Esophagus squamous epithelium (tissue), 5 donors: ENCODE measurements around the gene SMIM41. TPM values are rescaled to one million over a fixed set of nuclear protein-coding genes. Genes with fewer than 3 reads are reported as not detected.

ENCODE experiments used
- DNase-seq: peaks from one replicate; lab custom pipeline; 2025; lab: John Stamatoyannopoulos, UW
- H3K27ac ChIP-seq, 4 donors: fragments of 200-600 bp; sonication (generic); one replicate each; pipeline ENCODE4 v1.5.1; 2016 to 2019; ENCODE audit warnings: mild to moderate bottlenecking in 1 of 4
- H3K27me3 ChIP-seq, 4 donors: fragments of 200-600 bp; sonication (generic); 1 replicate in 3 of 4; 2 replicates in 1 of 4; pipeline versions ENCODE4 v1.5.1 to v1.6.0; 2017 to 2021; ENCODE audit warnings: antibody characterized with exemption in 1 of 4
- H3K36me3 ChIP-seq, 3 donors: fragments of 200-600 bp; sonication (generic); one replicate each; pipeline ENCODE4 v1.5.1; 2016 to 2019
- H3K4me1 ChIP-seq, 3 donors: fragments of 200-600 bp; sonication (generic); one replicate each; pipeline ENCODE4 v1.5.1; 2017 to 2019
- H3K4me3 ChIP-seq, 4 donors: fragments of 200-600 bp; sonication (generic); 1 replicate in 3 of 4; 2 replicates in 1 of 4; pipeline ENCODE4 v1.5.1; 2016 to 2019; ENCODE audit warnings: mild to moderate bottlenecking in 2 of 4, moderate library complexity in 1 of 4
- H3K9me3 ChIP-seq, 3 donors: fragments of 200-600 bp; sonication (generic); one replicate each; pipeline ENCODE4 v1.5.1; 2016 to 2019
- CTCF ChIP-seq, 6 experiments: fragments of 450-650 bp in 4 of 6; fragments of 200-600 bp in 2 of 6; sonication (generic) in 2 of 6; IDR thresholded peaks; one replicate each; pipeline ENCODE4 v1.5.1; 2016 to 2019; ENCODE audit warnings: antibody characterized with exemption in 6 of 6, mild to moderate bottlenecking in 4 of 6, moderate library complexity in 4 of 6
- POLR2A ChIP-seq, 4 donors: fragments of 450-650 bp; IDR thresholded peaks; one replicate each; pipeline ENCODE4 v1.6.1; 2017; ENCODE audit warnings: antibody characterized with exemption in 4 of 4, mild to moderate bottlenecking in 4 of 4, moderate library complexity in 3 of 4
- WGBS, 2 donors: methylation state at CpG; one replicate each; pipeline ENCODE4 v1.1.5; 2018; 5-methylcytosine and 5-hydroxymethylcytosine counted together
- intact Hi-C: fragments of 100-400 bp; cut with DNase I; formaldehyde crosslinking; loops from one replicate; pipeline ENCODE4 v1.15.0; 2022
- total RNA-seq, 4 donors: library from RNA; depleted of rRNA; stranded (reverse); fragments of >200 nt; gene quantifications; one replicate each; pipeline ENCODE4 v1.1.0, GENCODE V29; 2016
- donor health status: DM: yes; HTN: yes; CAD: no.

Gene SMIM41
- total RNA-seq, 4 donors from 2014 or later: 0.50 to 5.7 (median 1.8) TPM; not detected in 1

GRCh38 chr12:52147964-52148463 lies 68.5 kb downstream of the SMIM41 start:
- no CpG with 5 or more reads among the region's 10 CpGs for WGBS, 2 donors
- peak overlapping the region in 1 of 4 donors; percentile 0 for H3K4me3 ChIP-seq
- no peaks in the 10 kb centered on the region for H3K9me3 ChIP-seq
- DNase-seq: no peak
- peaks cover 83 to 98% (median 89%) of the 10 kb centered on the region in 3 donors for H3K4me1 ChIP-seq
- H3K27me3 ChIP-seq: peaks cover 0 to 9% (median 0%) of the 10 kb centered on the region in 4 donors
- no peaks in the 10 kb centered on the region for H3K36me3 ChIP-seq
- intact Hi-C loops: no loop called here
- no peak for TF ChIP-seq CTCF (IDR thresholded peaks at IDR 0.05)
- TF ChIP-seq POLR2A (IDR thresholded peaks at IDR 0.05): no peak
- H3K27ac ChIP-seq: peak overlapping the region; percentile 98 to 100 (median 99)

- TF ChIP-seq POLR2A (IDR thresholded peaks at IDR 0.05) (peak in 1 of 4 donors; percentile 20), CTCF (IDR thresholded peaks at IDR 0.05) (no peak)
- 20% methylated on average over 1 of the region's 14 CpGs; no CpG with 5 or more reads in 1 of the 2 donors for WGBS, 2 donors
- H3K27me3 ChIP-seq: peaks cover 0 to 10% (median 0%) of the 10 kb centered on the region in 4 donors
- intact Hi-C loops: no loop called here
- H3K36me3 ChIP-seq: no peaks in the 10 kb centered on the region
- peaks cover 77 to 99% (median 87%) of the 10 kb centered on the region in 3 donors for H3K4me1 ChIP-seq
- DNase-seq: no peak
- H3K9me3 ChIP-seq: no peaks in the 10 kb centered on the region
- H3K4me3 ChIP-seq: peak overlapping the region in 1 of 4 donors; percentile 0
- H3K27ac ChIP-seq: peak overlapping the region; percentile 98 to 100 (median 99)
Observed at GRCh38 chr12:52148464-52149181, 69.1 kb downstream of the SMIM41 start.

GRCh38 chr12:52149182-52149641 lies 69.7 kb downstream of the SMIM41 start:
- Histone ChIP-seq H3K9me3 (no peaks in the 10 kb centered on the region), H3K4me3 (no peak overlapping the region), H3K27me3 (peaks cover 0 to 10% (median 0%) of the 10 kb centered on the region in 4 donors), H3K4me1 (peaks cover 74 to 99% (median 83%) of the 10 kb centered on the region in 3 donors), H3K27ac (peak overlapping the region; percentile 98 to 100 (median 99)), H3K36me3 (no peaks in the 10 kb centered on the region)
- no peak for TF ChIP-seq CTCF (IDR thresholded peaks at IDR 0.05)
- no peak for TF ChIP-seq POLR2A (IDR thresholded peaks at IDR 0.05)
- no peak for DNase-seq
- WGBS, 2 donors: 39 to 50% methylated on average over 2 of the region's 6 CpGs
- intact Hi-C loops: no loop called here

- TF ChIP-seq POLR2A (IDR thresholded peaks at IDR 0.05) (no peak), CTCF (IDR thresholded peaks at IDR 0.05) (no peak)
- Histone ChIP-seq H3K4me3 (no peak overlapping the region), H3K4me1 (peaks cover 69 to 99% (median 78%) of the 10 kb centered on the region in 3 donors), H3K36me3 (no peaks in the 10 kb centered on the region), H3K9me3 (no peaks in the 10 kb centered on the region), H3K27me3 (peaks cover 0 to 10% (median 0%) of the 10 kb centered on the region in 4 donors), H3K27ac (peak overlapping the region; percentile 98 to 100 (median 99))
- no peak for DNase-seq
- intact Hi-C loops: loop anchor here (5.0 to 10.0 kb wide), 3 partner anchors 365 to 825 kb away; no protein-coding TSS in a partner anchor
- 60 to 67% methylated on average over 1 of the region's 5 CpGs for WGBS, 2 donors
Observed at GRCh38 chr12:52149651-52150241, 70.2 kb downstream of the SMIM41 start.
